ENCODE data around the gene TLCD1.

TLCD1 gene

GRCh38 chr17:28760601-28761562 is 34.8 kb upstream of the TLCD1 start:
- DNase-seq (ENCODE audit: low read depth in 2 of 2) = peak; percentile 66 to 67
- H3K4me3 ChIP-seq (replicated peaks in 1 of 2; ENCODE audit: low read depth in 2 of 2, low read length in 2 of 2) = no peak overlapping the region
- TF ChIP-seq CTCF (IDR thresholded peaks at IDR 0.05; ENCODE audit: low read depth, low read length) = no peak

- no peak for DNase-seq (ENCODE audit: low read depth in 2 of 2)
- no peak for TF ChIP-seq CTCF (IDR thresholded peaks at IDR 0.05; ENCODE audit: low read depth, low read length)
- no peak overlapping the region for H3K4me3 ChIP-seq (replicated peaks in 1 of 2; ENCODE audit: low read depth in 2 of 2, low read length in 2 of 2)
Measured at GRCh38 chr17:28759256-28759865, 33.3 kb upstream of the TLCD1 start.

- TF ChIP-seq CTCF (IDR thresholded peaks at IDR 0.05; ENCODE audit: low read depth, low read length) = no peak
- no peak overlapping the region for H3K4me3 ChIP-seq (replicated peaks in 1 of 2; ENCODE audit: low read depth in 2 of 2, low read length in 2 of 2)
- no peak for DNase-seq (ENCODE audit: low read depth in 2 of 2)
Measured at GRCh38 chr17:28758411-28759121, 32.5 kb upstream of the TLCD1 start.

- H3K4me3 ChIP-seq (replicated peaks in 1 of 2; ENCODE audit: low read depth in 2 of 2, low read length in 2 of 2) = no peak overlapping the region
- DNase-seq (ENCODE audit: low read depth in 2 of 2) = peak in 1 of 2 donors; percentile 32
- TF ChIP-seq CTCF (IDR thresholded peaks at IDR 0.05; ENCODE audit: low read depth, low read length) = no peak
Measured at GRCh38 chr17:28756049-28756804, 30.2 kb upstream of the TLCD1 start.

- peak in 1 of 2 donors; percentile 43 for DNase-seq (ENCODE audit: low read depth in 2 of 2)
- no peak overlapping the region for H3K4me3 ChIP-seq (replicated peaks in 1 of 2; ENCODE audit: low read depth in 2 of 2, low read length in 2 of 2)
- TF ChIP-seq CTCF (IDR thresholded peaks at IDR 0.05; ENCODE audit: low read depth, low read length) = no peak
Measured at GRCh38 chr17:28755486-28755885, 29.5 kb upstream of the TLCD1 start.

Measured in cardiac fibroblast (primary cell).